Liver (tissue), 9 donors: ENCODE results near the gene DGCR2. TPM values are rescaled to one million over a fixed set of nuclear protein-coding genes. Genes with fewer than 3 reads are reported as not detected.

Experiments
- DNase-seq: peaks from one replicate; pipeline ENCODE4 v3.0.0-alpha.2; 2017; ENCODE audit warnings: low spot score
- H3K27ac ChIP-seq, 2 donors: one replicate each; pipeline ENCODE4 v1.7.0; 2013; ENCODE audit warnings: inconsistent platforms in 2 of 2, low read length in 2 of 2, control low read depth in 1 of 2, low read depth in 1 of 2, mild to moderate bottlenecking in 1 of 2
- H3K27me3 ChIP-seq, 4 donors: one replicate each; pipeline versions ENCODE4 v1.6.1 to v1.7.0; 2013; ENCODE audit warnings: low read length in 3 of 4, inconsistent platforms in 1 of 4, mild to moderate bottlenecking in 1 of 4, moderate library complexity in 1 of 4; ENCODE audit not compliant: control insufficient read depth in 4 of 4, insufficient read depth in 4 of 4
- H3K36me3 ChIP-seq, 4 donors: one replicate each; pipeline versions ENCODE4 v1.6.1 to v1.7.0; 2013; ENCODE audit warnings: low read length in 3 of 4, mild to moderate bottlenecking in 3 of 4, low read depth in 1 of 4, moderate library complexity in 1 of 4; ENCODE audit not compliant: control insufficient read depth in 4 of 4, insufficient read depth in 3 of 4
- H3K4me1 ChIP-seq, 4 donors: one replicate each; pipeline versions ENCODE4 v1.6.1 to v1.7.0; 2013; ENCODE audit warnings: low read length in 3 of 4, mild to moderate bottlenecking in 3 of 4, moderate library complexity in 1 of 4; ENCODE audit not compliant: control insufficient read depth in 4 of 4, insufficient read depth in 4 of 4
- H3K4me3 ChIP-seq, 3 donors: one replicate each; pipeline versions ENCODE4 v1.6.1 to v1.7.0; 2013; ENCODE audit warnings: low read length in 3 of 3, control low read depth in 1 of 3, low read depth in 1 of 3, mild to moderate bottlenecking in 1 of 3
- H3K9ac ChIP-seq, 2 donors: one replicate each; pipeline ENCODE4 v1.7.0; 2013; ENCODE audit warnings: low read length in 2 of 2, mild to moderate bottlenecking in 2 of 2, moderate library complexity in 2 of 2, control low read depth in 1 of 2, low read depth in 1 of 2
- H3K9me3 ChIP-seq, 4 donors: one replicate each; pipeline versions ENCODE4 v1.6.1 to v1.7.0; 2013; ENCODE audit warnings: low read length in 3 of 4; ENCODE audit not compliant: control insufficient read depth in 4 of 4
- ATF3 ChIP-seq: IDR thresholded peaks from 2 replicates; pipeline ENCODE4 v1.6.1; 2016; ENCODE audit warnings: antibody characterized with exemption
- EGR1 ChIP-seq, 2 donors: IDR thresholded peaks; 2 replicates each; pipeline ENCODE4 v1.6.1; 2016 to 2018; ENCODE audit warnings: antibody characterized with exemption in 2 of 2, low read depth in 2 of 2
- FOXA1 ChIP-seq: IDR thresholded peaks from 2 replicates; pipeline ENCODE4 v1.6.1; 2016; ENCODE audit warnings: antibody characterized with exemption
- FOXA2 ChIP-seq: IDR thresholded peaks from 2 replicates; pipeline ENCODE4 v1.6.1; 2016; ENCODE audit warnings: antibody characterized with exemption
- HNF4A ChIP-seq, 2 donors: conservative IDR thresholded peaks; 2 replicates each; pipeline ENCODE4 v1.6.1; 2016; ENCODE audit warnings: antibody characterized with exemption in 2 of 2, mild to moderate bottlenecking in 2 of 2
- HNF4G ChIP-seq: IDR thresholded peaks from 2 replicates; pipeline ENCODE4 v1.6.1; 2016; ENCODE audit warnings: antibody characterized with exemption
- JUND ChIP-seq, 2 donors: IDR thresholded peaks; 2 replicates each; pipeline ENCODE4 v1.6.1; 2016; ENCODE audit warnings: antibody characterized with exemption in 2 of 2
- MAX ChIP-seq: IDR thresholded peaks from 2 replicates; pipeline ENCODE4 v1.6.1; 2016; ENCODE audit warnings: antibody characterized with exemption
- NR2F2 ChIP-seq: IDR thresholded peaks from 2 replicates; pipeline ENCODE4 v1.6.1; 2016; ENCODE audit warnings: antibody characterized with exemption
- RAD21 ChIP-seq, 2 donors: IDR thresholded peaks; 2 replicates each; pipeline ENCODE4 v1.6.1; 2016; ENCODE audit warnings: antibody characterized with exemption in 2 of 2, mild to moderate bottlenecking in 2 of 2
- REST ChIP-seq: IDR thresholded peaks from 2 replicates; pipeline ENCODE4 v1.6.1; 2016; ENCODE audit warnings: antibody characterized with exemption, mild to moderate bottlenecking
- TAF1 ChIP-seq: conservative IDR thresholded peaks from 2 replicates; pipeline ENCODE4 v1.6.1; 2016; ENCODE audit warnings: antibody characterized with exemption, mild to moderate bottlenecking
- YY1 ChIP-seq: IDR thresholded peaks from 2 replicates; pipeline ENCODE4 v1.6.1; 2016; ENCODE audit warnings: antibody characterized with exemption, mild to moderate bottlenecking
- WGBS: extraction: QIAGEN DNeasy Blood & Tissue Kit; methylation state at CpG from one replicate; pipeline ENCODE4 v1.1.7; 2013; 5-methylcytosine and 5-hydroxymethylcytosine counted together
- polyA plus RNA-seq, 2 donors: library from polyadenylated mRNA; stranded (reverse) in 1 of 2; unstranded in 1 of 2; fragments of 200-250 nt in 1 of 2; fragments of >200 nt in 1 of 2; fragmentation: Nextera tagmentation in 1 of 2; extraction: Ambion mirVana in 1 of 2; gene quantifications; one replicate each; pipeline versions ENCODE4 v1.2.1 to v1.2.3, GENCODE V29; 2013 to 2015
- total RNA-seq, 2 donors: library from RNA; depleted of rRNA; stranded (reverse); fragments of >200 nt; gene quantifications; one replicate each; pipeline ENCODE4 v1.2.3, GENCODE V29; 2014
- TF ChIP-seq, protein P1 (sequence below): IDR thresholded peaks from 2 replicates; pipeline ENCODE4 v1.6.1; 2016; ENCODE audit warnings: antibody characterized with exemption
- donor health status: healthy.
- donor health status: healthy.
- donor health status: healthy.
- donor health status: healthy.
- donor health status: healthy.

DGCR2 gene
- total and polyA plus RNA-seq, 4 donors = 11.2 to 30.0 (median 21.1) TPM

GRCh38 chr22:19022755-19023154, 99.5 kb downstream of the DGCR2 start:
- Histone ChIP-seq H3K9ac (no peak overlapping the region), H3K9me3 (no peaks in the 10 kb centered on the region), H3K27me3 (no peaks in the 10 kb centered on the region), H3K4me1 (no peaks in the 10 kb centered on the region), H3K27ac (no peak overlapping the region), H3K36me3 (no peaks in the 10 kb centered on the region), H3K4me3 (no peak overlapping the region)
- WGBS = 57% methylated on average over 8 of the region's 8 CpGs
- no peak for DNase-seq
- TF ChIP-seq FOXA2 = no peak
- TF ChIP-seq RAD21 (IDR thresholded peaks at IDR 0.05) = no peak
- TF ChIP-seq MAX = no peak
- no peak for TF ChIP-seq JUND (IDR thresholded peaks at IDR 0.05)
- no peak for TF ChIP-seq ATF3
- no peak for TF ChIP-seq YY1
- TF ChIP-seq EGR1 (IDR thresholded peaks at IDR 0.05; ENCODE audit: low read depth in 2 of 2) = no peak
- TF ChIP-seq REST = no peak
- no peak for TF ChIP-seq NR2F2
- TF ChIP-seq TAF1 = no peak
- no peak for TF ChIP-seq HNF4A (conservative IDR thresholded peaks at IDR 0.05)
- TF ChIP-seq FOXA1 = no peak
- TF ChIP-seq, protein P1, sequence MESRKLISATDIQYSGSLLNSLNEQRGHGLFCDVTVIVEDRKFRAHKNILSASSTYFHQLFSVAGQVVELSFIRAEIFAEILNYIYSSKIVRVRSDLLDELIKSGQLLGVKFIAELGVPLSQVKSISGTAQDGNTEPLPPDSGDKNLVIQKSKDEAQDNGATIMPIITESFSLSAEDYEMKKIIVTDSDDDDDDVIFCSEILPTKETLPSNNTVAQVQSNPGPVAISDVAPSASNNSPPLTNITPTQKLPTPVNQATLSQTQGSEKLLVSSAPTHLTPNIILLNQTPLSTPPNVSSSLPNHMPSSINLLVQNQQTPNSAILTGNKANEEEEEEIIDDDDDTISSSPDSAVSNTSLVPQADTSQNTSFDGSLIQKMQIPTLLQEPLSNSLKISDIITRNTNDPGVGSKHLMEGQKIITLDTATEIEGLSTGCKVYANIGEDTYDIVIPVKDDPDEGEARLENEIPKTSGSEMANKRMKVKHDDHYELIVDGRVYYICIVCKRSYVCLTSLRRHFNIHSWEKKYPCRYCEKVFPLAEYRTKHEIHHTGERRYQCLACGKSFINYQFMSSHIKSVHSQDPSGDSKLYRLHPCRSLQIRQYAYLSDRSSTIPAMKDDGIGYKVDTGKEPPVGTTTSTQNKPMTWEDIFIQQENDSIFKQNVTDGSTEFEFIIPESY = no peak

DNA sequence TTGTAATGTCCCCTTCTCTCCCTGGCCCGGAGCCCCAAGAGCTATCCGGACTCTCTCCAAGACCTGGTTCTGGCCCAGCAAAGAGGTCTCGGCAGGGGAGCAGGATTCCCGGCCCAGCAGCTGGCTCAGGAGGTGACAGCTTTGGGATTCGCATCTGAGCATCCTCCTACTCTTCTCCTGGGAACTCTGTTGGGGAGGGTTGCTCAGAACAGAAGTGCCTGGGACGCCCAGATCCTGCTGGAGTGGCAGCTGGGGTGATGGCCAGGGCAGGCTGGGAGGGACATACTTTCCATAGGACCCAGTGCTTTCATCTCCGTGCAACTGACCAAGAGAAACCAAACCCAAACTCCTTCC, 102.6 kb downstream of the DGCR2 start:
- no peak for DNase-seq
- Histone ChIP-seq H3K27ac (no peak overlapping the region), H3K9me3 (no peaks in the 10 kb centered on the region), H3K27me3 (no peaks in the 10 kb centered on the region), H3K9ac (no peak overlapping the region), H3K4me1 (no peaks in the 10 kb centered on the region), H3K4me3 (no peak overlapping the region), H3K36me3 (no peaks in the 10 kb centered on the region)
- WGBS = 65% methylated on average over 7 of the region's 7 CpGs
- no peak for TF ChIP-seq HNF4G
- no peak for TF ChIP-seq RAD21 (IDR thresholded peaks at IDR 0.05)
- TF ChIP-seq FOXA2 = no peak
- TF ChIP-seq, protein P1 = no peak
- no peak for TF ChIP-seq YY1
- no peak for TF ChIP-seq NR2F2
- TF ChIP-seq MAX = no peak
- TF ChIP-seq JUND (IDR thresholded peaks at IDR 0.05) = no peak
